GM12878 (cell line): ENCODE data around the gene PPM1K.

Experiments used
- CTCF ChIP-seq, 3 experiments: IDR thresholded peaks in 2 of 3; conservative IDR thresholded peaks in 1 of 3; 2 replicates each; pipeline ENCODE4 v1.5.1; 2011; ENCODE audit warnings: low read depth in 3 of 3, low read length in 3 of 3, mild to moderate bottlenecking in 3 of 3, control low read depth in 2 of 3, moderate library complexity in 2 of 3, inconsistent platforms in 1 of 3, mixed read lengths in 1 of 3; ENCODE audit not compliant: control insufficient read depth in 2 of 3, insufficient read depth in 1 of 3; ENCODE audit errors: extremely low read depth in 1 of 3
- ELK1 ChIP-seq: IDR thresholded peaks from 2 replicates; pipeline ENCODE4 v1.6.1; 2012; ENCODE audit warnings: low read depth, low read length, improper control_type of control experiment
- MYC ChIP-seq: IDR thresholded peaks from 2 replicates; pipeline ENCODE4 v1.6.1; 2011; ENCODE audit warnings: mild to moderate bottlenecking, low read length, moderate library complexity, inconsistent platforms; ENCODE audit not compliant: insufficient read depth, insufficient replicate concordance, insufficient read length, severe bottlenecking
- POLR2A ChIP-seq: IDR thresholded peaks from 2 replicates; pipeline ENCODE4 v1.6.1; 2011; ENCODE audit warnings: low read depth, mild to moderate bottlenecking, low read length
- RB1 ChIP-seq: fragments of 450-650 bp; formaldehyde crosslinking; IDR thresholded peaks from 2 replicates; pipeline ENCODE4 v1.6.1; 2017; ENCODE audit warnings: mild to moderate bottlenecking, borderline replicate concordance
- SIN3A ChIP-seq: IDR thresholded peaks from 2 replicates; pipeline ENCODE4 v1.6.1; 2012; ENCODE audit warnings: low read depth, low read length, improper control_type of control experiment

- TF ChIP-seq SIN3A (no peak), CTCF (IDR thresholded peaks at IDR 0.05 in 2 of 3, conservative IDR thresholded peaks at IDR 0.05 in 1 of 3; ENCODE audit: control insufficient read depth in 2 of 3, extremely low read depth in 1 of 3, insufficient read depth in 1 of 3, low read depth in 3 of 3, low read length in 3 of 3) (no peak), POLR2A (no peak), RB1 (no peak), MYC (no peak), ELK1 (no peak)
These were observed 53.9 kb downstream of the PPM1K start for GRCh38 chr4:88230461-88230891.
